NOMO-1 treated with DMSO at 0.1 percent for 48 hours (cell line): ENCODE measurements around the gene STXBP3.
"Not testable (repeated sequence)": the region's sequence is repeated elsewhere in the genome, so short reads cannot be mapped to it uniquely, and the experiment has no call there.

Experiments used
- DNase-seq: peaks from one replicate; lab custom pipeline; 2025; ENCODE audit not compliant: unreplicated experiment; lab: John Stamatoyannopoulos, UW

The STXBP3 gene

GRCh38 chr1:108746382-108747170 is at the start of gene STXBP3:
TSS of gene STXBP3 (plus strand) at chr1:108746674. CDS start at chr1:108746738, 64 bp downstream.
- peak; percentile 90 for DNase-seq

- peak; percentile 66 for DNase-seq
These were observed 46.8 kb upstream of the STXBP3 start for GRCh38 chr1:108699375-108700332.

- DNase-seq, result no peak
These were observed 45.2 kb upstream of the STXBP3 start for GRCh38 chr1:108701176-108701849.

GRCh38 chr1:108702109-108702508 is 44.4 kb upstream of the STXBP3 start:
- DNase-seq, result not testable (repeated sequence)

GRCh38 chr1:108703939-108704338 is 42.5 kb upstream of the STXBP3 start:
- DNase-seq, result peak; percentile 63

- DNase-seq, result no peak
These were observed 42.0 kb upstream of the STXBP3 start for GRCh38 chr1:108704496-108704895.

GRCh38 chr1:108706643-108707042 is 39.8 kb upstream of the STXBP3 start:
- no peak for DNase-seq

GRCh38 chr1:108708691-108709660 is 37.5 kb upstream of the STXBP3 start:
- peak; percentile 36 for DNase-seq

- DNase-seq, result no peak
These were observed 33.8 kb upstream of the STXBP3 start, which contains the start of gene FNDC7 for GRCh38 chr1:108712606-108713150. TSS of gene FNDC7 (plus strand) at chr1:108712908. CDS start at chr1:108712934, 26 bp downstream.

GRCh38 chr1:108715932-108716331 is 30.5 kb upstream of the STXBP3 start:
- no peak for DNase-seq

GRCh38 chr1:108716437-108717230 is 29.8 kb upstream of the STXBP3 start:
- DNase-seq, result no peak

- DNase-seq, result no peak
These were observed 28.6 kb upstream of the STXBP3 start for GRCh38 chr1:108717774-108718316.

GRCh38 chr1:108718927-108719655 is 27.4 kb upstream of the STXBP3 start:
- no peak for DNase-seq

GRCh38 chr1:108719656-108720435 is 26.6 kb upstream of the STXBP3 start:
- no peak for DNase-seq

- no peak for DNase-seq
These were observed 24.2 kb upstream of the STXBP3 start for GRCh38 chr1:108722292-108722691.

- no peak for DNase-seq
These were observed 20.6 kb upstream of the STXBP3 start for GRCh38 chr1:108725906-108726305.

- DNase-seq, result no peak
These were observed 18.0 kb upstream of the STXBP3 start for GRCh38 chr1:108728327-108728923.
